Stimulated activated CD4-positive, alpha-beta T cell treated with anti-CD3 and anti-CD28 coated beads, Interleukin-4, amount 100 ng/mL, for 1 hour (primary cell): ENCODE data around the gene CABLES2.

ENCODE experiments used
- DNase-seq: peaks from one replicate; pipeline ENCODE4 v3.0.0-alpha.2; 2020

Gene CABLES2

GRCh38 chr20:62344782-62345181, 62.3 kb downstream of the CABLES2 start:
- no peak for DNase-seq

- no peak for DNase-seq
These were observed 63.0 kb downstream of the CABLES2 start for GRCh38 chr20:62344092-62344491.

GRCh38 chr20:62342910-62343309, 64.2 kb downstream of the CABLES2 start:
- DNase-seq = no peak

GRCh38 chr20:62339647-62340062, 67.4 kb downstream of the CABLES2 start:
- DNase-seq = no peak
